ENCODE data around the gene ZBTB6. TPM values are rescaled to one million over a fixed set of nuclear protein-coding genes. Genes with fewer than 3 reads are reported as not detected.

Gene ZBTB6
- total and polyA plus RNA-seq, 2 of the 13 experiments (the other 11 are each of a cell fraction or from before 2014, with no cell fraction given) = 3.7 to 7.1 TPM

- TF ChIP-seq ELF4 (CRISPR knock-in tag; IDR thresholded peaks at IDR 0.05; ENCODE audit: borderline replicate concordance) (no peak), ZNF33A (CRISPR knock-in tag; IDR thresholded peaks at IDR 0.05; ENCODE audit: borderline replicate concordance) (peak; percentile 81; the same call in 1 of the 2 replicates), STAT6 (CRISPR knock-in tag; IDR thresholded peaks at IDR 0.05; ENCODE audit: borderline replicate concordance) (0 out of 2 replicates have a peak, but pooled peaks have one; percentile 36), ARID5B (CRISPR knock-in tag; IDR thresholded peaks at IDR 0.05) (0 out of 2 replicates have a peak, but pooled peaks have one; percentile 4), ZBTB7B (CRISPR knock-in tag; IDR thresholded peaks at IDR 0.05) (no peak), MTERF4 (CRISPR knock-in tag; IDR thresholded peaks at IDR 0.05) (no peak; the same call in 1 of the 2 replicates), CREB1 (IDR thresholded peaks at IDR 0.05) (no peak), CREB1 (CRISPR knock-in tag; IDR thresholded peaks at IDR 0.05) (no peak), SMAD3 (CRISPR knock-in tag; IDR thresholded peaks at IDR 0.05) (0 out of 2 replicates have a peak, but pooled peaks have one; percentile 21), MAF1 (CRISPR knock-in tag; IDR thresholded peaks at IDR 0.05; ENCODE audit: borderline replicate concordance) (no peak), ZNF761 (CRISPR knock-in tag; conservative IDR thresholded peaks at IDR 0.05) (0 out of 2 replicates have a peak, but pooled peaks have one; percentile 18), ZNF280D (CRISPR knock-in tag; IDR thresholded peaks at IDR 0.05) (0 out of 2 replicates have a peak, but pooled peaks have one; percentile 8), ZNF501 (CRISPR knock-in tag; IDR thresholded peaks at IDR 0.05) (0 out of 2 replicates have a peak, but pooled peaks have one; percentile 31), CEBPG (CRISPR knock-in tag; IDR thresholded peaks at IDR 0.05) (no peak)
- TF ChIP-seq, protein P1, sequence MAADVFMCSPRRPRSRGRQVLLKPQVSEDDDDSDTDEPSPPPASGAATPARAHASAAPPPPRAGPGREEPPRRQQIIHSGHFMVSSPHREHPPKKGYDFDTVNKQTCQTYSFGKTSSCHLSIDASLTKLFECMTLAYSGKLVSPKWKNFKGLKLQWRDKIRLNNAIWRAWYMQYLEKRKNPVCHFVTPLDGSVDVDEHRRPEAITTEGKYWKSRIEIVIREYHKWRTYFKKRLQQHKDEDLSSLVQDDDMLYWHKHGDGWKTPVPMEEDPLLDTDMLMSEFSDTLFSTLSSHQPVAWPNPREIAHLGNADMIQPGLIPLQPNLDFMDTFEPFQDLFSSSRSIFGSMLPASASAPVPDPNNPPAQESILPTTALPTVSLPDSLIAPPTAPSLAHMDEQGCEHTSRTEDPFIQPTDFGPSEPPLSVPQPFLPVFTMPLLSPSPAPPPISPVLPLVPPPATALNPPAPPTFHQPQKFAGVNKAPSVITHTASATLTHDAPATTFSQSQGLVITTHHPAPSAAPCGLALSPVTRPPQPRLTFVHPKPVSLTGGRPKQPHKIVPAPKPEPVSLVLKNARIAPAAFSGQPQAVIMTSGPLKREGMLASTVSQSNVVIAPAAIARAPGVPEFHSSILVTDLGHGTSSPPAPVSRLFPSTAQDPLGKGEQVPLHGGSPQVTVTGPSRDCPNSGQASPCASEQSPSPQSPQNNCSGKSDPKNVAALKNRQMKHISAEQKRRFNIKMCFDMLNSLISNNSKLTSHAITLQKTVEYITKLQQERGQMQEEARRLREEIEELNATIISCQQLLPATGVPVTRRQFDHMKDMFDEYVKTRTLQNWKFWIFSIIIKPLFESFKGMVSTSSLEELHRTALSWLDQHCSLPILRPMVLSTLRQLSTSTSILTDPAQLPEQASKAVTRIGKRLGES (CRISPR knock-in tag; IDR thresholded peaks at IDR 0.05; ENCODE audit: borderline replicate concordance) = no peak
Observed at GRCh38 chr9:122941582-122942234, 28.6 kb upstream of the ZBTB6 start (continued).

Measured in HepG2 (cell line).